Epidermal melanocyte (primary cell): ENCODE data around the gene TMEM239.

ENCODE experiments used
- DNase-seq: peaks from one replicate; pipeline ENCODE4 v3.0.0; 2011; ENCODE audit warnings: low spot score; ENCODE audit not compliant: insufficient read length

Gene TMEM239

GRCh38 chr20:2846698-2847097, 30.5 kb downstream of the TMEM239 start:
- no peak for DNase-seq

- DNase-seq: no peak
Observed at GRCh38 chr20:2847802-2848201, 31.6 kb downstream of the TMEM239 start.

GRCh38 chr20:2849529-2849928, 33.4 kb downstream of the TMEM239 start:
- DNase-seq: no peak

- DNase-seq: no peak
Observed at GRCh38 chr20:2851086-2851485, 34.9 kb downstream of the TMEM239 start.

- DNase-seq: no peak
Observed at GRCh38 chr20:2858591-2858990, 42.4 kb downstream of the TMEM239 start.

GRCh38 chr20:2859330-2860121, 43.4 kb downstream of the TMEM239 start:
- no peak for DNase-seq

GRCh38 chr20:2864626-2865025, 48.5 kb downstream of the TMEM239 start:
- DNase-seq: no peak

GRCh38 chr20:2865101-2865500, 48.9 kb downstream of the TMEM239 start:
- DNase-seq: no peak

GRCh38 chr20:2865630-2866029, 49.5 kb downstream of the TMEM239 start:
- DNase-seq: no peak

- no peak for DNase-seq
Observed at GRCh38 chr20:2866236-2866635, 50.1 kb downstream of the TMEM239 start.

GRCh38 chr20:2867081-2867864, 51.1 kb downstream of the TMEM239 start:
- DNase-seq: no peak
